ENCODE results near the gene SENP5. TPM values are rescaled to one million over a fixed set of nuclear protein-coding genes. Genes with fewer than 3 reads are reported as not detected.
A peak's percentile ranks its signal among the peaks of the same experiment; 100 is the strongest.

The SENP5 gene
- total and polyA plus RNA-seq, 9 of the 15 experiments (the other 6 are each of a cell fraction or from before 2014, with no cell fraction given) = 18.3 to 59.7 (median 35.8) TPM

DNA sequence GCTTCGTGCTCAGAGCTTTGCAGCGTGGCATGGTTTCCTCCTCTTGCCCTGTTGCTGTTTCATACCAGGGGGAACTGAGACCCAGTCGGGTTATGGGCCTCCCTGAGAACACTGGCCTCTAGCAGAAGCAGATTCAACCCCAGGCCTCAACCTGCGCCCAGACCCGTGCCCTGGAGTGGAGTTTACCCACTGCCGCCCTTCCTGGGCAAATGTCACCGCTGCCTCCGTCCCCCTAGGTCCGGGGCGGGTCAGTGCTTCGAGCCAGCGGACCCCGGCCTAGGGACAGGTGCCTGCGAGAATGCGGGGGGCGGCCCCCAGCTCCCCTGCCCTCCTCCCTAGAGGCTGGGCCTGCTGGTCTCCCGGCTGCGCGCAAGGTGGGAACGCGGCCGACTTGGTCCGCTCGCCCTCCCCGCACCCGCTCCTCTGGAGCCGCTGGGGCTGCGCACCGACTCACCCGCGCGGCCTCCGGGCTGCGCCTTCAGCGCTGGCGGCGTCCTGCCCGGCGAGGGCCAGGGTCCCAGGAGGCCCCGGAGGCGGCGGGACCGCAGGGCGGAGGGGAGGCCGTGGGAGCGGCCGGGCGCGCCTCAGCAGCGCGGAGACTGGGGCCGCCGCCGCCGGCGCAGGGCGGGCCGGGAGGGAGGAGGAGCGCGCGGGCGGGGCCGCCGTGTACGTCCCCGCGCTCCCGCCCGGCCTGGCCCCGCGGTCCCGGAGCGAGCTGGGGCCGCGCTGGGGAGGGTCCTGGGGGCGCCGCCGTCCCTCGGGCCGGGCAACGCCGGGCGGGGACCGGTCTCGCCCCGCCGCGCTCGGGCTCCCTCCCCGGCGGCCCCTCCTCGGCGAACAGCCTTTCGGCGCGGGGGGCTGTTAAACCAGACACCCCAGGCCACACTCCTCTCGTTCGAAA, 100.8 kb downstream of the SENP5 start, which contains the start of gene PIGZ (continued):
- TF ChIP-seq, protein P1, sequence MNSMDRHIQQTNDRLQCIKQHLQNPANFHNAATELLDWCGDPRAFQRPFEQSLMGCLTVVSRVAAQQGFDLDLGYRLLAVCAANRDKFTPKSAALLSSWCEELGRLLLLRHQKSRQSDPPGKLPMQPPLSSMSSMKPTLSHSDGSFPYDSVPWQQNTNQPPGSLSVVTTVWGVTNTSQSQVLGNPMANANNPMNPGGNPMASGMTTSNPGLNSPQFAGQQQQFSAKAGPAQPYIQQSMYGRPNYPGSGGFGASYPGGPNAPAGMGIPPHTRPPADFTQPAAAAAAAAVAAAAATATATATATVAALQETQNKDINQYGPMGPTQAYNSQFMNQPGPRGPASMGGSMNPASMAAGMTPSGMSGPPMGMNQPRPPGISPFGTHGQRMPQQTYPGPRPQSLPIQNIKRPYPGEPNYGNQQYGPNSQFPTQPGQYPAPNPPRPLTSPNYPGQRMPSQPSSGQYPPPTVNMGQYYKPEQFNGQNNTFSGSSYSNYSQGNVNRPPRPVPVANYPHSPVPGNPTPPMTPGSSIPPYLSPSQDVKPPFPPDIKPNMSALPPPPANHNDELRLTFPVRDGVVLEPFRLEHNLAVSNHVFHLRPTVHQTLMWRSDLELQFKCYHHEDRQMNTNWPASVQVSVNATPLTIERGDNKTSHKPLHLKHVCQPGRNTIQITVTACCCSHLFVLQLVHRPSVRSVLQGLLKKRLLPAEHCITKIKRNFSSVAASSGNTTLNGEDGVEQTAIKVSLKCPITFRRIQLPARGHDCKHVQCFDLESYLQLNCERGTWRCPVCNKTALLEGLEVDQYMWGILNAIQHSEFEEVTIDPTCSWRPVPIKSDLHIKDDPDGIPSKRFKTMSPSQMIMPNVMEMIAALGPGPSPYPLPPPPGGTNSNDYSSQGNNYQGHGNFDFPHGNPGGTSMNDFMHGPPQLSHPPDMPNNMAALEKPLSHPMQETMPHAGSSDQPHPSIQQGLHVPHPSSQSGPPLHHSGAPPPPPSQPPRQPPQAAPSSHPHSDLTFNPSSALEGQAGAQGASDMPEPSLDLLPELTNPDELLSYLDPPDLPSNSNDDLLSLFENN (IDR thresholded peaks at IDR 0.05; ENCODE audit: low read depth in 2 of 2, low read length in 2 of 2) = no peak
- TF ChIP-seq, protein P2, sequence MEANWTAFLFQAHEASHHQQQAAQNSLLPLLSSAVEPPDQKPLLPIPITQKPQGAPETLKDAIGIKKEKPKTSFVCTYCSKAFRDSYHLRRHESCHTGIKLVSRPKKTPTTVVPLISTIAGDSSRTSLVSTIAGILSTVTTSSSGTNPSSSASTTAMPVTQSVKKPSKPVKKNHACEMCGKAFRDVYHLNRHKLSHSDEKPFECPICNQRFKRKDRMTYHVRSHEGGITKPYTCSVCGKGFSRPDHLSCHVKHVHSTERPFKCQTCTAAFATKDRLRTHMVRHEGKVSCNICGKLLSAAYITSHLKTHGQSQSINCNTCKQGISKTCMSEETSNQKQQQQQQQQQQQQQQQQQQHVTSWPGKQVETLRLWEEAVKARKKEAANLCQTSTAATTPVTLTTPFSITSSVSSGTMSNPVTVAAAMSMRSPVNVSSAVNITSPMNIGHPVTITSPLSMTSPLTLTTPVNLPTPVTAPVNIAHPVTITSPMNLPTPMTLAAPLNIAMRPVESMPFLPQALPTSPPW (CRISPR knock-in tag; IDR thresholded peaks at IDR 0.05) = peak; percentile 74
- TF ChIP-seq CXXC5 (CRISPR knock-in tag; IDR thresholded peaks at IDR 0.05) = peak; percentile 78
- no peak for TF ChIP-seq GABPB2 (CRISPR knock-in tag; conservative IDR thresholded peaks at IDR 0.05)
- TF ChIP-seq CREM (IDR thresholded peaks at IDR 0.05; ENCODE audit: low read depth) = 0 out of 2 replicates have a peak, but pooled peaks have one; percentile 1
- TF ChIP-seq KDM5B (IDR thresholded peaks at IDR 0.05; ENCODE audit: insufficient replicate concordance, low read depth, low read length) = peak; percentile 27
- no peak for TF ChIP-seq EP400 (IDR thresholded peaks at IDR 0.05)
- TF ChIP-seq MXI1 (IDR thresholded peaks at IDR 0.05; ENCODE audit: low read depth, low read length) = no peak
- TF ChIP-seq KLF13 (tag; IDR thresholded peaks at IDR 0.05; ENCODE audit: borderline replicate concordance, low read depth) = no peak
- peak; percentile 8 for TF ChIP-seq TBP (optimal IDR thresholded peaks at IDR 0.05; ENCODE audit: low read depth, low read length)
- no peak for TF ChIP-seq CHD1 (IDR thresholded peaks at IDR 0.05; ENCODE audit: low read length)
- TF ChIP-seq CAMTA2 (CRISPR knock-in tag; conservative IDR thresholded peaks at IDR 0.05) = no peak
- TF ChIP-seq, protein P3, sequence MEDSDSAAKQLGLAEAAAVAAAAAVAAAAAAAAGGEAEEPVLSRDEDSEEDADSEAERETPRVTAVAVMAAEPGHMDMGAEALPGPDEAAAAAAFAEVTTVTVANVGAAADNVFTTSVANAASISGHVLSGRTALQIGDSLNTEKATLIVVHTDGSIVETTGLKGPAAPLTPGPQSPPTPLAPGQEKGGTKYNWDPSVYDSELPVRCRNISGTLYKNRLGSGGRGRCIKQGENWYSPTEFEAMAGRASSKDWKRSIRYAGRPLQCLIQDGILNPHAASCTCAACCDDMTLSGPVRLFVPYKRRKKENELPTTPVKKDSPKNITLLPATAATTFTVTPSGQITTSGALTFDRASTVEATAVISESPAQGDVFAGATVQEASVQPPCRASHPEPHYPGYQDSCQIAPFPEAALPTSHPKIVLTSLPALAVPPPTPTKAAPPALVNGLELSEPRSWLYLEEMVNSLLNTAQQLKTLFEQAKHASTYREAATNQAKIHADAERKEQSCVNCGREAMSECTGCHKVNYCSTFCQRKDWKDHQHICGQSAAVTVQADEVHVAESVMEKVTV (CRISPR knock-in tag; IDR thresholded peaks at IDR 0.05) = no peak
- TF ChIP-seq HNRNPK (IDR thresholded peaks at IDR 0.05; ENCODE audit: low read depth, low read length, poor library complexity, severe bottlenecking) = no peak
- TF ChIP-seq ZNF24 (IDR thresholded peaks at IDR 0.05) = no peak
- no peak for TF ChIP-seq PRMT5 (CRISPR knock-in tag; IDR thresholded peaks at IDR 0.05)

Measured in K562 (cell line).